ENCODE data around the gene DNAH2.

DNA sequence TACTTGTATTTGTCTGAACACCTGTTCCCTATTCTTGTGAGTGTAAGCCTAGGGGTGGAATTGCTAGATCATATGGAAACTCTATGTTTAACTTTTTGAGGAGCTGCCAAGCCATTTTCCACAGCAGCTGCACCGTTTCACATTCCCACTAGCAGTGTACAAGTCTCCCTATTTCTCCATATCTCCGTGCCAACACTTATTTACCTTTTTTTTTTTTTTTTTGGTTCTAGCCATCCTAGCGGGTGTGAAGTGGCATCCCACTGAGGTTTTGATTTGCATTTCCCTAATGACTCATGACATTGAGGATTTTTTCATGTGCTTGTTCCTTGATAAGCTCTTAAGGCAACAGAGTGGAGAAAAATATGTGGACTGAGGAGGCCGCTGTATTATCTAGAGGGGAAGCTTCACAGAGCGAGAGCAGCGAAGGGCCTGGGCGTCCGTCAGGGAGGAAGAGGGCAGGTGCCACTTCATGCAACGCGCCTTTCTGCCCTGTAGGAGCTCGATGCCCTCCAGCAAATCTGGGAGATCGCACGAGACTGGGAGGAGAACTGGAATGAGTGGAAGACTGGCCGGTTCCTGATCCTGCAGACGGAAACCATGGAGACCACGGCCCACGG, 50.0 kb downstream of the DNAH2 start:
- TF ChIP-seq, protein P1, sequence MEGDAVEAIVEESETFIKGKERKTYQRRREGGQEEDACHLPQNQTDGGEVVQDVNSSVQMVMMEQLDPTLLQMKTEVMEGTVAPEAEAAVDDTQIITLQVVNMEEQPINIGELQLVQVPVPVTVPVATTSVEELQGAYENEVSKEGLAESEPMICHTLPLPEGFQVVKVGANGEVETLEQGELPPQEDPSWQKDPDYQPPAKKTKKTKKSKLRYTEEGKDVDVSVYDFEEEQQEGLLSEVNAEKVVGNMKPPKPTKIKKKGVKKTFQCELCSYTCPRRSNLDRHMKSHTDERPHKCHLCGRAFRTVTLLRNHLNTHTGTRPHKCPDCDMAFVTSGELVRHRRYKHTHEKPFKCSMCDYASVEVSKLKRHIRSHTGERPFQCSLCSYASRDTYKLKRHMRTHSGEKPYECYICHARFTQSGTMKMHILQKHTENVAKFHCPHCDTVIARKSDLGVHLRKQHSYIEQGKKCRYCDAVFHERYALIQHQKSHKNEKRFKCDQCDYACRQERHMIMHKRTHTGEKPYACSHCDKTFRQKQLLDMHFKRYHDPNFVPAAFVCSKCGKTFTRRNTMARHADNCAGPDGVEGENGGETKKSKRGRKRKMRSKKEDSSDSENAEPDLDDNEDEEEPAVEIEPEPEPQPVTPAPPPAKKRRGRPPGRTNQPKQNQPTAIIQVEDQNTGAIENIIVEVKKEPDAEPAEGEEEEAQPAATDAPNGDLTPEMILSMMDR (conservative IDR thresholded peaks at IDR 0.05; ENCODE audit: low read depth in 2 of 2) = no peak
- TF ChIP-seq, protein P2, sequence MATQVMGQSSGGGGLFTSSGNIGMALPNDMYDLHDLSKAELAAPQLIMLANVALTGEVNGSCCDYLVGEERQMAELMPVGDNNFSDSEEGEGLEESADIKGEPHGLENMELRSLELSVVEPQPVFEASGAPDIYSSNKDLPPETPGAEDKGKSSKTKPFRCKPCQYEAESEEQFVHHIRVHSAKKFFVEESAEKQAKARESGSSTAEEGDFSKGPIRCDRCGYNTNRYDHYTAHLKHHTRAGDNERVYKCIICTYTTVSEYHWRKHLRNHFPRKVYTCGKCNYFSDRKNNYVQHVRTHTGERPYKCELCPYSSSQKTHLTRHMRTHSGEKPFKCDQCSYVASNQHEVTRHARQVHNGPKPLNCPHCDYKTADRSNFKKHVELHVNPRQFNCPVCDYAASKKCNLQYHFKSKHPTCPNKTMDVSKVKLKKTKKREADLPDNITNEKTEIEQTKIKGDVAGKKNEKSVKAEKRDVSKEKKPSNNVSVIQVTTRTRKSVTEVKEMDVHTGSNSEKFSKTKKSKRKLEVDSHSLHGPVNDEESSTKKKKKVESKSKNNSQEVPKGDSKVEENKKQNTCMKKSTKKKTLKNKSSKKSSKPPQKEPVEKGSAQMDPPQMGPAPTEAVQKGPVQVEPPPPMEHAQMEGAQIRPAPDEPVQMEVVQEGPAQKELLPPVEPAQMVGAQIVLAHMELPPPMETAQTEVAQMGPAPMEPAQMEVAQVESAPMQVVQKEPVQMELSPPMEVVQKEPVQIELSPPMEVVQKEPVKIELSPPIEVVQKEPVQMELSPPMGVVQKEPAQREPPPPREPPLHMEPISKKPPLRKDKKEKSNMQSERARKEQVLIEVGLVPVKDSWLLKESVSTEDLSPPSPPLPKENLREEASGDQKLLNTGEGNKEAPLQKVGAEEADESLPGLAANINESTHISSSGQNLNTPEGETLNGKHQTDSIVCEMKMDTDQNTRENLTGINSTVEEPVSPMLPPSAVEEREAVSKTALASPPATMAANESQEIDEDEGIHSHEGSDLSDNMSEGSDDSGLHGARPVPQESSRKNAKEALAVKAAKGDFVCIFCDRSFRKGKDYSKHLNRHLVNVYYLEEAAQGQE (IDR thresholded peaks at IDR 0.05; ENCODE audit: unreplicated experiment) = no peak
- TF ChIP-seq EZH2phosphoT487 (IDR thresholded peaks at IDR 0.05; ENCODE audit: unreplicated experiment) (no peak), POLR2AphosphoS5 (IDR thresholded peaks at IDR 0.05; ENCODE audit: low read depth) (no peak)

All from GM23338 (cell line).